ENCODE data around the gene GAPVD1. TPM values are rescaled to one million over a fixed set of nuclear protein-coding genes. Genes with fewer than 3 reads are reported as not detected.

Gene GAPVD1
- total and polyA plus RNA-seq, 2 of the 13 experiments (the other 11 are each of a cell fraction or from before 2014, with no cell fraction given): 11.1 to 33.2 TPM

- no peak for TF ChIP-seq ZNF670 (CRISPR knock-in tag; IDR thresholded peaks at IDR 0.05; ENCODE audit: borderline replicate concordance)
- no peak for TF ChIP-seq ZBTB34 (CRISPR knock-in tag; IDR thresholded peaks at IDR 0.05)
- no peak for TF ChIP-seq ZBTB8A (CRISPR knock-in tag; IDR thresholded peaks at IDR 0.05; ENCODE audit: borderline replicate concordance, low read depth)
- no peak for TF ChIP-seq FOXK1 (CRISPR knock-in tag; IDR thresholded peaks at IDR 0.05; ENCODE audit: borderline replicate concordance, low read depth)
- TF ChIP-seq ZSCAN30 (CRISPR knock-in tag; IDR thresholded peaks at IDR 0.05): no peak
- TF ChIP-seq HIVEP1 (CRISPR knock-in tag; IDR thresholded peaks at IDR 0.05): peak; percentile 45; the same call in 1 of the 2 replicates
- TF ChIP-seq ZNF597 (CRISPR knock-in tag; IDR thresholded peaks at IDR 0.05): no peak
- no peak for TF ChIP-seq BCL6 (CRISPR knock-in tag; IDR thresholded peaks at IDR 0.05)
- TF ChIP-seq ARNTL (CRISPR knock-in tag; IDR thresholded peaks at IDR 0.05): no peak
- no peak for TF ChIP-seq HINFP (CRISPR knock-in tag; IDR thresholded peaks at IDR 0.05; ENCODE audit: low read depth)
- TF ChIP-seq SNAPC5 (CRISPR knock-in tag; IDR thresholded peaks at IDR 0.05; ENCODE audit: borderline replicate concordance): no peak
- 0 out of 2 replicates have a peak, but pooled peaks have one; percentile 48 for TF ChIP-seq ZNF782 (CRISPR knock-in tag; IDR thresholded peaks at IDR 0.05; ENCODE audit: borderline replicate concordance)
- TF ChIP-seq SALL1 (CRISPR knock-in tag; IDR thresholded peaks at IDR 0.05): peak; percentile 62
- TF ChIP-seq HMGXB3 (CRISPR knock-in tag; IDR thresholded peaks at IDR 0.05; ENCODE audit: borderline replicate concordance): 0 out of 2 replicates have a peak, but pooled peaks have one; percentile 22
- TF ChIP-seq REST (IDR thresholded peaks at IDR 0.05; ENCODE audit: borderline replicate concordance in 1 of 2, low read depth in 1 of 2, low read length in 2 of 2): no peak
Measured at GRCh38 chr9:125241863-125242739, 19.5 kb upstream of the GAPVD1 start (continued).
